ENCODE results near the gene ADARB1.
A peak's percentile ranks its signal among the peaks of the same experiment; 100 is the strongest.

Gene ADARB1

GRCh38 chr21:45103971-45104520, 29.7 kb downstream of the ADARB1 start:
- DNase-seq (ENCODE audit: low read depth), result peak; percentile 34
- H3K4me3 ChIP-seq (ENCODE audit: low read depth, low read length), result no peak overlapping the region
- TF ChIP-seq MAX (IDR thresholded peaks at IDR 0.05; ENCODE audit: low read depth, low read length), result no peak
- TF ChIP-seq MYC (IDR thresholded peaks at IDR 0.05; ENCODE audit: low read depth, low read length), result no peak
- TF ChIP-seq CTCF (IDR thresholded peaks at IDR 0.05; ENCODE audit: low read depth, low read length), result no peak
- TF ChIP-seq POLR2A (IDR thresholded peaks at IDR 0.05; ENCODE audit: extremely low read depth, insufficient read length), result no peak

GRCh38 chr21:45104560-45104959, 30.2 kb downstream of the ADARB1 start:
- TF ChIP-seq POLR2A (IDR thresholded peaks at IDR 0.05; ENCODE audit: extremely low read depth, insufficient read length), result no peak
- TF ChIP-seq CTCF (IDR thresholded peaks at IDR 0.05; ENCODE audit: low read depth, low read length), result no peak
- no peak for TF ChIP-seq MYC (IDR thresholded peaks at IDR 0.05; ENCODE audit: low read depth, low read length)
- TF ChIP-seq MAX (IDR thresholded peaks at IDR 0.05; ENCODE audit: low read depth, low read length), result no peak
- DNase-seq (ENCODE audit: low read depth), result no peak

GRCh38 chr21:45105906-45106485, 31.6 kb downstream of the ADARB1 start:
- no peak for DNase-seq (ENCODE audit: low read depth)
- no peak overlapping the region for H3K4me3 ChIP-seq (ENCODE audit: low read depth, low read length)
- TF ChIP-seq CTCF (IDR thresholded peaks at IDR 0.05; ENCODE audit: low read depth, low read length) (no peak), POLR2A (IDR thresholded peaks at IDR 0.05; ENCODE audit: extremely low read depth, insufficient read length) (no peak), MAX (IDR thresholded peaks at IDR 0.05; ENCODE audit: low read depth, low read length) (no peak), MYC (IDR thresholded peaks at IDR 0.05; ENCODE audit: low read depth, low read length) (no peak)

More at GRCh38 chr21:45104560-45104959, 30.2 kb downstream of the ADARB1 start:
- H3K4me3 ChIP-seq (ENCODE audit: low read depth, low read length), result no peak overlapping the region

GRCh38 chr21:45108034-45108790, 33.8 kb downstream of the ADARB1 start:
- no peak for DNase-seq (ENCODE audit: low read depth)
- H3K4me3 ChIP-seq (ENCODE audit: low read depth, low read length), result no peak overlapping the region
- TF ChIP-seq MAX (IDR thresholded peaks at IDR 0.05; ENCODE audit: low read depth, low read length) (no peak), CTCF (IDR thresholded peaks at IDR 0.05; ENCODE audit: low read depth, low read length) (no peak), POLR2A (IDR thresholded peaks at IDR 0.05; ENCODE audit: extremely low read depth, insufficient read length) (no peak), MYC (IDR thresholded peaks at IDR 0.05; ENCODE audit: low read depth, low read length) (no peak)

GRCh38 chr21:45108808-45109781, 34.7 kb downstream of the ADARB1 start:
- TF ChIP-seq CTCF (IDR thresholded peaks at IDR 0.05; ENCODE audit: low read depth, low read length) (no peak), MAX (IDR thresholded peaks at IDR 0.05; ENCODE audit: low read depth, low read length) (no peak), MYC (IDR thresholded peaks at IDR 0.05; ENCODE audit: low read depth, low read length) (no peak), POLR2A (IDR thresholded peaks at IDR 0.05; ENCODE audit: extremely low read depth, insufficient read length) (no peak)
- DNase-seq (ENCODE audit: low read depth), result no peak
- peak overlapping the region; percentile 42 for H3K4me3 ChIP-seq (ENCODE audit: low read depth, low read length)

Measured in NB4 (cell line).